Measurements from ENCODE around the gene SHISA5. TPM values are rescaled to one million over a fixed set of nuclear protein-coding genes. Genes with fewer than 3 reads are reported as not detected.

Gene SHISA5
- total and polyA plus RNA-seq, 2 donors (not counting 1 experiment from before 2014, with no cell fraction given): 147 to 183 TPM

- H3K9ac ChIP-seq (ENCODE audit: low read length): no peak overlapping the region
- Mint-ChIP-seq H3K27me3 (no peaks in the 10 kb centered on the region), H3K4me1 (no peaks in the 10 kb centered on the region), H3K9me3 (ENCODE audit: insufficient read depth) (no peaks in the 10 kb centered on the region), H3K4me3 (no peak overlapping the region), H3K27ac (no peak overlapping the region)
- intact Hi-C loops (cut with micrococcal nuclease): loop anchor here (1.0 kb wide), 3 partner anchors 84 to 317 kb away; no protein-coding TSS in a partner anchor
- 66% methylated on average over 8 of the region's 10 CpGs for WGBS (ENCODE audit: insufficient coverage)
- DNase-seq: peak; percentile 81
- H3K4me2 ChIP-seq (replicated peaks; ENCODE audit: low read depth, low read length, poor library complexity, severe bottlenecking): no peak overlapping the region
- no peak overlapping the region for H2AFZ ChIP-seq (ENCODE audit: insufficient read depth, low read depth, low read length, poor library complexity, severe bottlenecking)
- no peaks in the 10 kb centered on the region for H4K20me1 ChIP-seq (ENCODE audit: control insufficient read depth, insufficient read depth, low read length, poor library complexity, severe bottlenecking)
- H3K27me3 ChIP-seq (replicated peaks in 1 of 4; ENCODE audit: control extremely low read depth in 1 of 4, control insufficient read depth in 3 of 4, insufficient read depth in 4 of 4, low read length in 3 of 4): no peaks in the 10 kb centered on the region
- TF ChIP-seq EZH2 (IDR thresholded peaks at IDR 0.05; ENCODE audit: borderline replicate concordance, insufficient read depth, low read depth, low read length, poor library complexity, severe bottlenecking) (no peak), CTCF (IDR thresholded peaks at IDR 0.05) (peak; percentile 85)
- peaks cover 0 to 3% (median 0%) of the 10 kb centered on the region in 3 donors for H3K9me3 ChIP-seq (ENCODE audit: control extremely low read depth in 1 of 3, control insufficient read depth in 2 of 3, insufficient read depth in 1 of 3, low read length in 2 of 3)
- peaks cover 0 to 2% of the 10 kb centered on the region in 2 donors for H3K4me1 ChIP-seq (ENCODE audit: control insufficient read depth in 2 of 2, insufficient read depth in 2 of 2, low read length in 2 of 2)
- H3K4me3 ChIP-seq (ENCODE audit: control extremely low read depth in 1 of 5, extremely low read depth in 1 of 5, insufficient read depth in 1 of 5, low read depth in 2 of 5, low read length in 4 of 5): no peak overlapping the region
- no peaks in the 10 kb centered on the region for H3K36me3 ChIP-seq (replicated peaks in 1 of 2; ENCODE audit: control extremely low read depth in 1 of 2, control insufficient read depth in 1 of 2, extremely low read depth in 1 of 2, insufficient read depth in 2 of 2, low read length in 1 of 2)
- H3K27ac ChIP-seq (ENCODE audit: low read length in 2 of 2): no peak overlapping the region
- no peaks in the 10 kb centered on the region for H3K79me2 ChIP-seq (ENCODE audit: control insufficient read depth, insufficient read depth, low read length)
- ATAC-seq (ENCODE audit: low read depth): peak; percentile 97
- ChIA-PET POLR2A (interaction anchor here (0.6 kb wide), 1 partner anchor 202 kb away, joined by 3 read pairs; no protein-coding TSS in a partner anchor), CTCF (interaction anchor here (0.7 to 12.9 kb wide), 22 partner anchors 8 to 318 kb away, joined by 3 to 190 read pairs (median 4); partner anchors contain the start of genes ATRIP, CCDC51, PFKFB4 and TMA7)
Measured at GRCh38 chr3:48548729-48549705, 45.0 kb upstream of the SHISA5 start.

Measured in B cell (primary cell).